Measurements from ENCODE around the gene FKBP2. TPM values are rescaled to one million over a fixed set of nuclear protein-coding genes. Genes with fewer than 3 reads are reported as not detected.
A peak's percentile ranks its signal among the peaks of the same experiment; 100 is the strongest.

FKBP2 gene
- polyA plus RNA-seq (2012; ENCODE audit: low read depth, missing spikeins) = 61.2 TPM

- no peak for TF ChIP-seq PAX5 (IDR thresholded peaks at IDR 0.05; ENCODE audit: insufficient read depth, low read length, severe bottlenecking)
- TF ChIP-seq POU2F2 (IDR thresholded peaks at IDR 0.05; ENCODE audit: low read depth, low read length) = no peak
- peak; percentile 91 for TF ChIP-seq TAF1 (IDR thresholded peaks at IDR 0.05; ENCODE audit: low read depth, low read length)
- peak; percentile 69 for TF ChIP-seq POLR2A (IDR thresholded peaks at IDR 0.05; ENCODE audit: low read depth, low read length)
- TF ChIP-seq POLR2AphosphoS5 (IDR thresholded peaks at IDR 0.05; ENCODE audit: low read depth, low read length) = peak; percentile 84
- TF ChIP-seq SPI1 (IDR thresholded peaks at IDR 0.05; ENCODE audit: low read depth, low read length) = no peak
- FAIRE-seq = peak; percentile 97
These were observed at the start of gene FKBP2 for GRCh38 chr11:64240435-64241240. TSS of gene FKBP2 (plus strand) at chr11:64241095. CDS start at chr11:64242388, 1,293 bp downstream.

GRCh38 chr11:64192434-64192833 lies 48.5 kb upstream of the FKBP2 start:
- DNase-seq (ENCODE audit: insufficient read length, low spot score) (no peak), FAIRE-seq (no peak)
- TF ChIP-seq TAF1 (IDR thresholded peaks at IDR 0.05; ENCODE audit: low read depth, low read length) (no peak), POU2F2 (IDR thresholded peaks at IDR 0.05; ENCODE audit: low read depth, low read length) (no peak)

More at GRCh38 chr11:64240435-64241240, at the start of gene FKBP2:
- DNase-seq (ENCODE audit: insufficient read length, low spot score) = peak; percentile 89

- FAIRE-seq (no peak), DNase-seq (ENCODE audit: insufficient read length, low spot score) (no peak)
These were observed 44.3 kb upstream of the FKBP2 start for GRCh38 chr11:64196626-64197025.

GRCh38 chr11:64198511-64198910 lies 42.4 kb upstream of the FKBP2 start:
- TF ChIP-seq SPI1 (IDR thresholded peaks at IDR 0.05; ENCODE audit: low read depth, low read length) = no peak
- no peak for TF ChIP-seq POLR2A (IDR thresholded peaks at IDR 0.05; ENCODE audit: low read depth, low read length)
- no peak for TF ChIP-seq POLR2AphosphoS5 (IDR thresholded peaks at IDR 0.05; ENCODE audit: low read depth, low read length)
- TF ChIP-seq TAF1 (IDR thresholded peaks at IDR 0.05; ENCODE audit: low read depth, low read length) = no peak
- TF ChIP-seq POU2F2 (IDR thresholded peaks at IDR 0.05; ENCODE audit: low read depth, low read length) = no peak
- no peak for TF ChIP-seq PAX5 (IDR thresholded peaks at IDR 0.05; ENCODE audit: insufficient read depth, low read length, severe bottlenecking)
- DNase-seq (ENCODE audit: insufficient read length, low spot score) (no peak), FAIRE-seq (no peak)

More at GRCh38 chr11:64196626-64197025, 44.3 kb upstream of the FKBP2 start:
- TF ChIP-seq POLR2A (IDR thresholded peaks at IDR 0.05; ENCODE audit: low read depth, low read length) (no peak), POU2F2 (IDR thresholded peaks at IDR 0.05; ENCODE audit: low read depth, low read length) (no peak), PAX5 (IDR thresholded peaks at IDR 0.05; ENCODE audit: insufficient read depth, low read length, severe bottlenecking) (no peak), SPI1 (IDR thresholded peaks at IDR 0.05; ENCODE audit: low read depth, low read length) (no peak), POLR2AphosphoS5 (IDR thresholded peaks at IDR 0.05; ENCODE audit: low read depth, low read length) (no peak), TAF1 (IDR thresholded peaks at IDR 0.05; ENCODE audit: low read depth, low read length) (no peak)

GRCh38 chr11:64201543-64201942 lies 39.4 kb upstream of the FKBP2 start:
- TF ChIP-seq TAF1 (IDR thresholded peaks at IDR 0.05; ENCODE audit: low read depth, low read length) (no peak), POU2F2 (IDR thresholded peaks at IDR 0.05; ENCODE audit: low read depth, low read length) (no peak), POLR2AphosphoS5 (IDR thresholded peaks at IDR 0.05; ENCODE audit: low read depth, low read length) (no peak), PAX5 (IDR thresholded peaks at IDR 0.05; ENCODE audit: insufficient read depth, low read length, severe bottlenecking) (no peak), POLR2A (IDR thresholded peaks at IDR 0.05; ENCODE audit: low read depth, low read length) (no peak), SPI1 (IDR thresholded peaks at IDR 0.05; ENCODE audit: low read depth, low read length) (no peak)
- FAIRE-seq (no peak), DNase-seq (ENCODE audit: insufficient read length, low spot score) (no peak)

GRCh38 chr11:64202992-64203391 lies 37.9 kb upstream of the FKBP2 start:
- no peak for DNase-seq (ENCODE audit: insufficient read length, low spot score)
- no peak for TF ChIP-seq PAX5 (IDR thresholded peaks at IDR 0.05; ENCODE audit: insufficient read depth, low read length, severe bottlenecking)
- no peak for TF ChIP-seq POLR2A (IDR thresholded peaks at IDR 0.05; ENCODE audit: low read depth, low read length)
- TF ChIP-seq POU2F2 (IDR thresholded peaks at IDR 0.05; ENCODE audit: low read depth, low read length) = no peak
- TF ChIP-seq TAF1 (IDR thresholded peaks at IDR 0.05; ENCODE audit: low read depth, low read length) = no peak
- TF ChIP-seq POLR2AphosphoS5 (IDR thresholded peaks at IDR 0.05; ENCODE audit: low read depth, low read length) = no peak
- no peak for TF ChIP-seq SPI1 (IDR thresholded peaks at IDR 0.05; ENCODE audit: low read depth, low read length)
- no peak for FAIRE-seq

GRCh38 chr11:64203421-64204079 lies 37.3 kb upstream of the FKBP2 start:
- DNase-seq (ENCODE audit: insufficient read length, low spot score) (no peak), FAIRE-seq (no peak)
- TF ChIP-seq SPI1 (IDR thresholded peaks at IDR 0.05; ENCODE audit: low read depth, low read length) = no peak
- no peak for TF ChIP-seq PAX5 (IDR thresholded peaks at IDR 0.05; ENCODE audit: insufficient read depth, low read length, severe bottlenecking)
- TF ChIP-seq POLR2AphosphoS5 (IDR thresholded peaks at IDR 0.05; ENCODE audit: low read depth, low read length) = no peak
- no peak for TF ChIP-seq POLR2A (IDR thresholded peaks at IDR 0.05; ENCODE audit: low read depth, low read length)
- TF ChIP-seq TAF1 (IDR thresholded peaks at IDR 0.05; ENCODE audit: low read depth, low read length) = no peak
- TF ChIP-seq POU2F2 (IDR thresholded peaks at IDR 0.05; ENCODE audit: low read depth, low read length) = no peak

- FAIRE-seq (no peak), DNase-seq (ENCODE audit: insufficient read length, low spot score) (no peak)
- TF ChIP-seq PAX5 (IDR thresholded peaks at IDR 0.05; ENCODE audit: insufficient read depth, low read length, severe bottlenecking) (no peak), POLR2A (IDR thresholded peaks at IDR 0.05; ENCODE audit: low read depth, low read length) (no peak), POLR2AphosphoS5 (IDR thresholded peaks at IDR 0.05; ENCODE audit: low read depth, low read length) (no peak), POU2F2 (IDR thresholded peaks at IDR 0.05; ENCODE audit: low read depth, low read length) (no peak), TAF1 (IDR thresholded peaks at IDR 0.05; ENCODE audit: low read depth, low read length) (no peak), SPI1 (IDR thresholded peaks at IDR 0.05; ENCODE audit: low read depth, low read length) (no peak)
These were observed 36.8 kb upstream of the FKBP2 start for GRCh38 chr11:64204080-64204440.

- FAIRE-seq (peak; percentile 71), DNase-seq (ENCODE audit: insufficient read length, low spot score) (peak; percentile 73)
- no peak for TF ChIP-seq SPI1 (IDR thresholded peaks at IDR 0.05; ENCODE audit: low read depth, low read length)
- no peak for TF ChIP-seq POU2F2 (IDR thresholded peaks at IDR 0.05; ENCODE audit: low read depth, low read length)
- 0 out of 2 replicates have a peak, but pooled peaks have one; percentile 36 for TF ChIP-seq POLR2AphosphoS5 (IDR thresholded peaks at IDR 0.05; ENCODE audit: low read depth, low read length)
- 0 out of 2 replicates have a peak, but pooled peaks have one; percentile 30 for TF ChIP-seq POLR2A (IDR thresholded peaks at IDR 0.05; ENCODE audit: low read depth, low read length)
- TF ChIP-seq TAF1 (IDR thresholded peaks at IDR 0.05; ENCODE audit: low read depth, low read length) = no peak
These were observed 36.4 kb upstream of the FKBP2 start for GRCh38 chr11:64204464-64204989.
